Measurements from ENCODE around the gene CA10.

CA10 gene

GRCh38 chr17:51759260-51759659 lies 399.3 kb downstream of the CA10 start:
- DNase-seq = no peak

GRCh38 chr17:51751072-51751471 lies 407.4 kb downstream of the CA10 start:
- DNase-seq = no peak

GRCh38 chr17:51748749-51749604 lies 409.5 kb downstream of the CA10 start:
- DNase-seq = no peak

- no peak for DNase-seq
Measured at GRCh38 chr17:51746421-51746820, 412.1 kb downstream of the CA10 start.

DNA sequence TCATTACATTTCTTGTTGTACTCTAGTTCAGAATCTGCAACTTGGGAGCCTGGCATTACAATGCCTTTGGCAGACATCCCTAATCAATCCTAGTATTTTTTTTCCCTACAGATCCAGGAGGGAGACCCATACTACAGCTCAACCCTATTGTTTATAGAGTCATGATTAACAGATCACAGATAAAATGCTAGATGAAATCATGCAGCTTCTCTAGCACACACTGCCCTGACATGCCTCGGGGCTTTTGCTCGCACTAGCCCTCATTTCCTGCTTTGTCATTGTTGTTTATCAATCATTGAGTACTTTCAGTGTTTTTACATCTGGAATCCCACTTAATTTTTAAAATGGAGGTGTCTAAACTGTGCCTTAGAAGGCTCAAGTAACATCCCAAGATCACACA lies 412.5 kb downstream of the CA10 start:
- DNase-seq = no peak

DNA sequence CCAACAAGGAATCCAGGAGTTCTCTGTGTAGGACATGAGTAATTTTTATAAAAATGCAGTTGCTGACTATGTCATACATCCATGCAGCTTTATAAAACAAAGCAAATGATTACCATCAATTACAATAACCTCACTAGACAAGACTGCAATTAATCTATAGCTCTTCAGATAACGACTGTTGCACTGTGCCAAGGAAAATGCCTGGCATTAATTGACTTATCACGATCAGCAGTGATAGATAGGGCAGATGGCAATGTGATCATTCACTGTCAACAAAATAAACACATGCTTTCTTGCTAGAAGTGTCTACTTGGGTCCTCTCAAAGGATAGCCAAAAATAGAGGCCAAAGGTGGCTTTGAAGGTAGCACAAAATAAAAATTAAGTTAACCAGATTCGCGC lies 415.0 kb downstream of the CA10 start:
- no peak for DNase-seq

GRCh38 chr17:51742571-51742970 lies 415.9 kb downstream of the CA10 start:
- DNase-seq = no peak

DNA sequence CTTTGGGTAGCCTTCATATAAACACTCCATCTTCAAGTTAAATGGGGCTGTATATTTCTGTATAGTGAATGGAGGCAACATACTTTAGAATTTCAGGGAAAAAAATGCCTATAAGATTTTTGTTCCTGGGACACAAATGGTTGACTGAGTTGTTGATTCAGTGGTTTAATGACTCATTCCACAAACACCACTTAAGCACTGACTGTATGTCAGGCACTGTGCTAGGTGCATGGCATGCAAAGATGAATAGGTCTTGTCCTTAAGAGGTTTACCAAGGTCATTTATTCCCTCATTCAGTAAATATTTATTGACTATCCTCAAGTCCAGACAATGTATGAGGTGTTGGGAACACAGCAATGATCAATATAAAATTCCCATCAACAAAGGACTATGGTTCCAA lies 417.1 kb downstream of the CA10 start:
- DNase-seq = no peak

DNA sequence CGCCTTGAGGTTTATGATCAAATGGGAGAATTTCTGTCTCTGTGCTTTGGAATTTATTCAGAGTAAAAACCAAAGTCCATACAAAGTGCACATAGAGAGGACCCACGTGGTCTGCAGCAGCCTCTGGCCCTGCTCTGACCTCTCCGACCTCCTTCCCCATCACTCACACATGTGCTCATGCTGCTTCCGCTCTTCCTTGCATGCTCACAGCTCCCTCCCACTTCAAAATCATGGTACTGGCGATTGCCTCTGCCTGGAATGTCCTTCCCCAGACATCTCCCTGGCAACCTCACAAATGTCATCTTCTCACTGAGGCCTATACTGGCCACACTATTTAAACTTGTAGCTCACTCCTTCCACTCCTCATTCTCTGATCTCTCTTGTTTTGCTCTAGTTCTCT lies 418.0 kb downstream of the CA10 start:
- DNase-seq = no peak

GRCh38 chr17:51739245-51739886 lies 419.1 kb downstream of the CA10 start:
- no peak for DNase-seq

- DNase-seq = no peak
Measured at GRCh38 chr17:51736356-51736755, 422.2 kb downstream of the CA10 start.

DNA sequence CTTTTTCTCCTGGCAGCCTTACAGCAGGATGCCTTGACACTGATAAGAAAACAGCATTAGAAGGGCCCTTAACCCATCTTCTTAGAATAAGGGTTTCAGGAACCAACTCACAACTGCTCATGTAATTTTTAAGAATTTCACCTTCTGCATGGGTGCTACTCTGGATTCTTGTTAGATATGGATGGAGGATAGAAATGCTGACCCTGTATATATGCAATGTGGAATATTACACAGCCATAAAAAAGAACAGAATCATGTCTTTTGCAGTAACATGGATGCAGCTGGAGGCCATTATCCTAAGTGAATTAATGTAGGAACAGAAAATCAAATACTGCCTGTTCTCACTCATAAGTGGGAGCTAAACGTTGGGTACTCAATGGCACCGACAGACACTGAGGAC lies 423.5 kb downstream of the CA10 start:
- no peak for DNase-seq

GRCh38 chr17:51734462-51734861 lies 424.1 kb downstream of the CA10 start:
- DNase-seq = no peak

DNA sequence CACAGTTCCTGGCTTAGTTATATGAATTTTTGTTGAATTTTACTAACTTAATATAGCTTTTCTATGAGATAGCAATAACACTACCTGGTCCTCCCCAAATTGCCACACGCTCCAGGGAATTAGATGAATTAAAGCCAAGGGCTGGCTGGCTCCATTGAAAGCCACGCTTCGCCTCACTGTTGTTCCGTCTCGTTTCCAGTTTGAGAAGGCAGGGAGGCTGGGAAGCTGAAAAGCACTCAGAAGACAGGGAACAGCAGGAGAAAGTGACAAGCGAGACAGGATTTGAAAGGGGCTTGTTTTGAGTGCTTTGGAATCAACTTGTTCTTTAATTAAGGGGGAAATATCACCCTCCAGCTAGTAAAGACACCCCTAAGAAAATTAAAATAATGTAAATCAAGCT lies 425.3 kb downstream of the CA10 start:
- no peak for DNase-seq

DNA sequence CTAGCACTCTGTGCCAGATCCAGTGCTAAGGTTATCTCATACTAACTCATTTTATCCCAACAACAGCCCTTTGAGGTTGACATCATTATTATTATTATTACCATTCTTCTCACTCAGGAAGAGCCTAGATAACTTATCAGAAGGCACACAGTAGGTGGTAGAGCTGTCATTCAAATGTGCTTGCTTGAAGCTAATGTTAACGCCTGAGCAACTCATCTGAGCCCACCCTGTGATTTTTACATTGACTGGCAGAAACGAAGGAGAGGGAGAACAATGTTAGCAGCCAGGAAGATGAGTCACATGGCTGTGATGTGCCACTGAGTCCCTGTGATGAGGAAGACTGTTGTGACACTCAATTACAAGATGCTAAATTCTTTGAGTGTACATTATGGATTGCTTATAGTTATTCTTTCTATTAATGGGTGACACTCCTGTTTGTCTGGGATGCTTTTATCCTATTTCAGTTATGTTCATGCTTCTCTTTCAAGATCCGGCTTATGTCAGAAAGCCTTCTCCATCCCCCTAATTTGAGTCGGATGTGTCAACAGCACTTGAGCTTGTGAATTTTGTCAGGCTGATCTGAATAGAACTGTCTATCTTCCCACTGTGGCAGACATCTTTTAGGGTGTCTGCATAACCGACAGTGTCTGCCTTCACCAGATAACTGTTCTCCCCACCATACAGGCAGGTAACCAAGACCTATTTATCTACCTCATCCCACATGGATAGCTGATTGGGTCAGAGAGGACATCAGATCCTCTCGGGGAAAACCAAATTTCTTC lies 426.4 kb downstream of the CA10 start:
- DNase-seq = no peak

DNA sequence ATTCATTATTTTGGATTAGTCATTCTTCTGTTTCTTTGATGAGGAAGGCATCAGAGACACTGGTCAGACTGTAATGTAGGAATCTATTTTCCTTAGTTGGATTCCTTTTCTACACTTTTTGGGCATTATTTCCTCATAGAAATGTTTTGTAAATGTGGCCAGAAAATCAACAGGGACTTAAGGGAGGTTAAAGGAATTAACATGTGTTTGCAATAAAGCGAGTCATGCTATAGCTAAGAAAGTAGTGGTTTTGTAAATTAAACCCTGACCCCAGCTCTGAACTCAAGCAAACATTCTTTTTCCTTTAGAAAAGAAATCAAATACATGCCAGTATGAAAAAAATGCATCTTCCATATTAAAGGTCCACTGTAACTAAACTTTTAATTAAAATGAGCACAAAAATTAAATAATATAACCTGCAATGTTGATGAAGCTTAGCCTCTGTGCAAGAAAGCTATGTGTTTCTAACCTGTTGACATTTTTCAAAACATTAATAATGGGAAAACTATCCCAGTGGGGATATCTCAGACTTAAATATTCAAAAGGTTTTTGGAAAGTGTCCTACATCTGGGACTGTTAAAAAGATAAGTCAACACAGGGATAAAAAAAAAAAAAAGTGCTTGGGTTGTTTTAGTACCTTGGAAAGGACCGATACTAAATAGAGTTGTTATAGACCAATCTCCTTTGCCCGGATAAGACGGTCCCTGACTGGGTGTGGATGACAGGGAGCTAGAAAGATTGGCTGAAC lies 428.0 kb downstream of the CA10 start:
- no peak for DNase-seq

GRCh38 chr17:51725185-51725584 lies 433.3 kb downstream of the CA10 start:
- peak; percentile 52 for DNase-seq

- no peak for DNase-seq
Measured at GRCh38 chr17:51724043-51724580, 434.4 kb downstream of the CA10 start.

- DNase-seq = no peak
Measured at GRCh38 chr17:51722994-51723393, 435.5 kb downstream of the CA10 start.

- DNase-seq = no peak
Measured at GRCh38 chr17:51721730-51722129, 436.8 kb downstream of the CA10 start.

GRCh38 chr17:51720439-51720838 lies 438.1 kb downstream of the CA10 start:
- DNase-seq = no peak

- DNase-seq = no peak
Measured at GRCh38 chr17:51718983-51719382, 439.5 kb downstream of the CA10 start.

DNA sequence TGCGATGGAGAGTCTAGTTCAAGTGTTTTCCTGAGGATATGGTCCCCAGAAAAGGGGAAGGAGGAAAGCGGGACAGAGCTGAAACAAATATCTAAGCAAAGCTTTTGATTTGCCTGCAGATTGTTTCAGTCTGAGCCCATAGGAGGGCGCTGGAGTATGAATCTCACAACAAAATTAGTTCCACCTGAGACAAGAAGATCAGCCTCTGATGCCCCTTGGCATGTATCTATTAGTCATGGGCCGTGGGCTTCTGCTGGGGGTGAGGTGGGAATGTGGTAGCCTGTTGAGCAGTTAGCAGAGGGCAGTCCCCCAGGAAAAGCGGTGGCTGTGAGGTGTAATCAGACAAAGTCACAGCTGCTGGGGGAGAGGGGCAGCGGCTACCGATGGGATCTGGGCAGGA lies 446.9 kb downstream of the CA10 start:
- no peak for DNase-seq

All from MV-4-11 (cell line).